GM19025 (cell line): ENCODE results near the gene TMEM214.

ENCODE experiments used
- ATAC-seq: cut with Tn5 transposase; IDR thresholded peaks from one replicate; pipeline ENCODE4 v1.9.1; 2021; ENCODE audit warnings: mild to moderate bottlenecking, low read depth, moderate library complexity; ENCODE audit not compliant: unreplicated experiment

TMEM214 gene

DNA sequence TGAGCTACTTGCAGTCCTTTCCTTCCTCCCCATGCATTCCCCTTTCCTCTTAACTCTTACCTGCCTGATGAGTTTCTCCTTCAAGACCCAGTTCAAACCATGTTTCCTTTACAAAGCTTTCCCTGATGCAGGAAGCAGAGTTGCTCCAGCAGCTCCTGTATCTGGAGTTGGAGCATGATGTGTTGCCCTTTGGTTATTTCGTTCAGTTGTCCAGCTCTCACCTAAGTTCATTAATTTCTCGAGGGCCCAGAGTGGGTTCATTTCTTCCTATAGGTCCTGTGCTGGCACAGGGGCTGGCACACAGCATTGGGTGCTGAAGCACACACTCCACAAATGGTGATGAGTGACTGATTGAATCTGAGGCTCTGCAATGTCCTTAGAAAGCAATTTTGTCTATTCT lies 23.0 kb upstream of the TMEM214 start:
- no peak for ATAC-seq

DNA sequence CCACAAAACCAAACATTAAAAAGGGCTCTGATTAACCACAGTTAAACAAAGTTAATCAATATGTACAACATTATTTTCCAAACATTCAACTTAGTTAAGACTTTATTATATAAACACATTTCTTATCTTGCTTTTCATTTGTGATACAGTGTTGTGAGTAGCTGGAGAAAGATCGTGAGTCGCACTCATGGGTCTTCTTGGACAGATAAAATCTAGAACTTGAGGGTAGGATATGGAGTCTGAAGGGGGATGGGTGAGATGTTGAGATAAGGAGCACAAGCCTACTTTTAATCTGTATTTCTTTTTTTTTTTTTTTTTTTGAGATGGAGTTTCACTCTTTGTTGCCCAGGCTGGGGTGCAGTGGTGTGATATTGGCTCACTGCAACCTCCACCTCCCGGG lies 22.6 kb upstream of the TMEM214 start:
- ATAC-seq, result no peak

DNA sequence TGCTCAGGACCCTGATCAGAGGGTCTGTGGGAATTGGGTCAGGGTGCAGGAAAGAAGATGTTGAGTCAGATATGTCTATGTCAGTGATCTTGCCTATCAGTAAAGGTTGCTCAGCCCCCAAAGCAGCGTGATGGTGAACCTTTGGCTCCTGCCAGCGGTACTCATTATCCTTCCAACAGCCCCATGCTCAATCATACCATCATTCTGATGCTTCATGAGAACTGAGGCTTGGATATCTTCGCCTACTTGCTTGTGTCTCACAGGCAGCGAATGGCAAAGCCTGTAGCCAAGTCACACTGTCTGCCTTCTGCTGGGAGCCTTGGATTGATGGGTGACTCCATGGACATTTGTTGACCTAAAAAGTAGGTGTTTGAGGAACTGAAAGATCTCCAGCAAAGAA lies 19.0 kb upstream of the TMEM214 start:
- ATAC-seq, result no peak

DNA sequence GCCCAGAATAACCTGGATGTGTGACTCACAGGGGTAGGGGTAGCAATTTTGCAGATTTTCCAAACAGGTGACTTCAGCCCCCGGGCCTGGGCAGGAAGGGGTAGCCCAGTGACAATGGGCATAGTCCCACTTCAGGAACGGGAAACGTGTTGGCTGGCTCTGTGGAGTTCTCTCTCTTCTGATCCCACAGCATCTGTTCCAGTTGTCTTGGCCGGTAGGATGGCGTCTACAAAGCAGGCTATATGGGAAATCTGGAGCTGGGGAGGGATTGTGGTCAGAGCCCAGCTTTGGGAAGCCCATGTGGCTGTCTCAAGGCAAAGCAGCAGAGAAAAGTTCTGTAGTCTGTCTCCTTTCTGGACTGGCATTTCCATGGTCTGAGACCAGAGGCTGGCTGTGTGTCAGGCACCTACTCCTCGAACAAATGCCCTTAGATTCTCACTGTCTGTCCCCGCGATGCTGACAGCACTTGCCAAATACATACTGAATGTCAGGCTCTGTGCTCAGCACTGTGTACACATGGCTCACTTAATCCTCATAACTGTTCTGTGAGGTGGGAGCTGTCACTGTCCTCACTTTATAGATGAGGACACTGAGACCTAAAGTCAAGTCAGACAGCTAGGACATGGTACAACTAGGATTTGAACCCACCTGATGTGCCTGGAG lies 17.9 kb upstream of the TMEM214 start:
- no peak for ATAC-seq

DNA sequence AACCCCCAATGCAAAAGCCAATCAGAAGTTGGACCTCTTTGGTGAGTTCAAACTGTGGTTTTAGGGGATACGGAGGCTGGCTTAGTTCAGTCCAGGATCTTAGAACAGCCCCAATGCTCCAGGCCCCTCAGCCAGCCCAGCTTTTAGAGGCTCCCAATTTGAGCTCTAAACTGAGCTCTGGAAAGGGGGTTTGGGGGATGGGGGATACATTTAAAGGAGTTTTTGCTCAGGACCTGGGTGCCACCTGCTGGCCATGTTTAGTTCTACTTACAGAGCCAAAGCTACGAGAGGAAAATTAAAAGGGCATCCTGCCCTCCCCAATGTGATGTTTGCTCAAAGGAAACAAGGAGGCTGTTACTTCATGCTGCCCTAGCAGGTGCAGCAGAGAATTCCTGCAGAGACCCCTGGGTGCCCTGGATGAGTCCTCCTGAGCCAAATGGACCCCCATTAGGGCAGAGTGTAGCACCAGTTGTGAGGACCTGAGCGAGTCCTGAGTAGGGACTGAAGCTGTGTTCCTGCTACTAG lies 15.9 kb upstream of the TMEM214 start:
- ATAC-seq, result no peak

DNA sequence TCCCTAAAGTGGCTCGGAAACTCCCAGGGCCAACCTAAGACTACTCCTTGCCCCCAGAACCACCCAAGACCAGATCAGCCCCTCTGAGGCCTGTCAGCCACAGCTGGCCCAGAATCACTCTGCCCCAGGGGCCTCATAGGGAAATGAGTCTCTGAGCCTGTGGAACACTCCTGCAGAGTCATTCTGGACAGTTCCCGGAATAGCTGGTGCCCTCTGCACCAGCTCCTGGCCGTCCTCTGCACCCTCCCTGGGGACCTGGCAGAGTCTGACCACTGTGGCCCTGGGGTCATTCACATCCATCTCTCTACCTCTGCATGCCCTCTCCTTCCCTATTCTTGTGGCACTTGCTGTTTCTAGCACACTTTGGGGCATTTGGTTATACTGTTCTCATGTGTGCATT lies 14.6 kb upstream of the TMEM214 start:
- ATAC-seq, result no peak

DNA sequence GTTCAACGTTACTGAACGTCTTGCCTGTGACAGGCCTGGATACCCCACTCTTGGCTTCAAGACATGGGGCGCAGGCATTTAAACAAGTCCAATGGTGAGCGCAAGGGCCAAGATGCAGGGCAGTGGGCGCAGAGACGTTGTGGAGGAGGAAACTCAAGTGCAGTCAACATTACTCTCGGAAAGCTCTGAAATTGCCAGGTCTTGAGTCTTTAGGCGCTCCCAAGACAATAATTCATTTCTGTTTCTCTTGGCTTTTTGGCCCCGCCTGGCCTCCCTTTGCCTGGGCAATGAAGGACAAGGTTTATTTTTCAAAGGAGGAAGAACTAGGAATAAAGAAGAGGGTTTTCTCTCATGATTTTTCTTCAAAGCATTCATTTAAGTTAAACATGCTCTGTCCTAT lies 13.3 kb upstream of the TMEM214 start:
- no peak for ATAC-seq

DNA sequence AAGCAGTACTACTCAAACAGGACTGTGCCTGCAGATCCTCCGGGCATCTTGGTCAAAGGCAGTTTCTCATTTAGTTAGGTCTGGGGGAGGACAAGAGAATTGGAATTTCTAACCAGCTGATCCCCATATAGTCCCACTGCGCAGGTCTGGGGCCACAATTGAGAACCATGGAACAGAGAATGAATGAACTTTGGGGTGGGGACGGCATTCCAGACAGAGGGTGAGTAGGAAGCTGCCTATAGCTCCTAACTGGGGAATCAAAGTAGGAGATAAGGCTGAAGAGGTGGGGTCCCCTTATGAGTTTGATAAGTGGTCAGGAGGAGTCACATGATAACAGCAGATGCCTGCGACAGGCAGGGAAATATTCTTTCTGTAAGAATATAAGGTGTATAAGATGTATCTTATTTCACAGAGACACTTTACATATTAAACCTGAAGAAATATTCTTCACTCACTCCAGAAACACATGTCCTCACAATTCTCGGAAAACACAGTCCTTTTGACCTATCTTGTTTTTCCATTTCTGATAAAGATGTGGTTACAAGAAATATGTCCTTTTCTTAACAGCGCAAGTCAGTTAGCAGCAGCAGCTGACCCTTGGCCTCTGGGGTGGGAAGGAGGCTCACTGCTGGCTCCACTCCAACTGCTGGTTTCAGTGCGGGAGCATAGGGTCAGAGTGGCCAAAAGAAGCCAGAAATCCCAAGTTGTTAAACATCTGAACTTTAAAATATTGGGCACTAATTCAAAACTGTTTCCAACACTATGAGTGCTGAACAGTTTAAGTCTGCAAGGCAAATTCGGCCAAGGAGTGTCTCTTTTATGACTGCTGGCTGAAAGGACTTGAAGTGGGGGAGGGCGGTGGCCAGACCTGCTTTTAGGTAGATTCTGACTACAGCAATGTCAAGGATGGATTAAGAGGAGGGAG lies 12.6 kb upstream of the TMEM214 start:
- ATAC-seq, result no peak

DNA sequence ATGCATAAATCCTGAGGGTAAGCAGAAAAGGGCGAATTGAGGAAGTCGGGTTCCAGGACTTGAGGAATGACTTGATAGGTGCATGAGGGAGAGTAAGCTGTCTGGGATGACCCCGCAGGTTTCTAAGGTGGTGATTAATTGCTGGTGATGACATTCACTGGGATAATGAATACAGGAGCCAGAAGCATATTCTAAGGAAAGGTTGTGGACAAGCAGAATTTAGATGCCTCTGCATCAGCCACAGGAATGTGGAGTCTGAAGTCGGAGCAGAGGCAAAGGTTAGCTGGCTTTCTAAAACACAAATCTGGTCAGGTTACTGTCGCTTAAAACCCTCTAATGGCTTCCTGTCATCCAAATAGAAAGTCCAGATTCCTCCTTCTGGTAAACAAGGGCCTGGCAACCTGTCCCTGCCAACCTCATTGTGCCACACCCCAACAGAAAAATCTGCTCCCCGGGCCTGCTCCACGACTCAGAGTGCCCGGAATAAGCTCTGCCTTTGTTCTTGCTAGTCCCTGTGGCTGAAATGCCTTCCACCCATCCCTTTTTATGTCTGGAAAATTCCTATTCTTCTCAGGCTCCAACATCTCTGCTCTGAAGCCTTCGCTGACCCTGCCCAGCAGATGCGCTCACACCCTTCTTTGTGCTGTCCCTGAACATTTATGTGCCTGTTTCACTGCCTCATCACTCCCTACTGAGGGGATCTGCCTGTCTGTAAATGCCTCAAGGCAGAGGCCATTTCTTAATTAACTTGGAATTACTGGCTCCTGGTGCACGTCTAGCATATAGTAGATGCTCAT lies 11.3 kb upstream of the TMEM214 start:
- no peak for ATAC-seq

DNA sequence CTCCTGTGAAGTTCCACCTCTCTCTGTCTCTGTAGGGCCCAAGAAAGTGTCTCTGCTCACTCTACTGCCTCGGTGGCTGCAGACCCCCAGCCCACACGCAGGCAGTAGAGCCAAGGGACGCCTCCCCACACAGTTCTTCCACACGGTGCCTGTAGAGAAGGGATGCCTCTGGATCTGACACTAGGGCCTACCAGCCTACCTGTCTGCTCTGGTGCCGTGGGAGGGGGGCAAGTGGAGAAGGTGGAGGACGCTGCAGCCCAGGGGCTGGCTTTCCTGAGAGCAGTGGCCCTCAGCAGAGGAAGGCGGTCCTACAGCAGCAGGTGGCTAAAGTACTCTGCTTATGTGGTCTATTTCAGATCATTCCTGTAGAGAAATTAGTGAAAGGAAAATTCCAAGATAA lies 9.0 kb upstream of the TMEM214 start:
- no peak for ATAC-seq

DNA sequence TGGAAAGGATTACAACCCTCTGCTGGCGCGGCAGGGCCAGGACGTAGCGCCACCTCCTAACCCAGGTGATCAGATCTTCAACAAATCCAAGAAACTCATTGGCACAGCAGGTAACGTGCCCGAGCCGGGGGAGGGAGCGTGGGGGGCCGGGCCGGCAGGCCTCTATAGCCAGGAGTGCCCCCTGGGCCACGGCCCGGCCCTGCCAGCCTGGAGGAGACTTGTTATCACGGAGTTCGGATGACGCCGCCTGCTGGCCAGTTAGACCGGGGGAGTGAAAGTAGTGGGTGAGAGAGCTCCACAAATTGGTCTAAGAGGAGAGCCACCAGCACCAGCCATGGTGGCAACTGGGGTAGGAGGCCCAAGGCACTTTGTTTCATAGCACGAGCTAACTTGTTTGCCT lies 8.6 kb upstream of the TMEM214 start:
- ATAC-seq, result no peak

DNA sequence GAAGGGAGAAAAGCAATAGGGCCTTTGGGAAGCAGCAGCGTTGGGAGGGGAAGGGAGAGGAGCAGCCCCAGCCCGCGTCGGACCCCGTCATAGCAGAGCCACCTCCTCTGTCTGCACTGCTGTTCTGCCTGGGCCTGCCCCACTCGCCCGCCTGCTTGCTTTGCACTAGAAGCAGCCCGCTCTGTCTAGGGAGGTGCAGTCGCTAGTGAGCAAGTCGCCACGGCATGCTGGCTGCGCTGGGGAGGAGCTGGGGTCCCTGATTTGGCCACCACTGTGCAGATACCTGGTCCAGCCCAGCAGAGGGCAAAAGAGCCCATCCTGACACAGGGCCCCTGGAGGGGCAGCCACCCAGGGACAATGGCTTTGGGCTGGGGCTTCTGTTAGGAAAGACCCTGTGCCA lies 8.0 kb upstream of the TMEM214 start:
- ATAC-seq, result no peak

DNA sequence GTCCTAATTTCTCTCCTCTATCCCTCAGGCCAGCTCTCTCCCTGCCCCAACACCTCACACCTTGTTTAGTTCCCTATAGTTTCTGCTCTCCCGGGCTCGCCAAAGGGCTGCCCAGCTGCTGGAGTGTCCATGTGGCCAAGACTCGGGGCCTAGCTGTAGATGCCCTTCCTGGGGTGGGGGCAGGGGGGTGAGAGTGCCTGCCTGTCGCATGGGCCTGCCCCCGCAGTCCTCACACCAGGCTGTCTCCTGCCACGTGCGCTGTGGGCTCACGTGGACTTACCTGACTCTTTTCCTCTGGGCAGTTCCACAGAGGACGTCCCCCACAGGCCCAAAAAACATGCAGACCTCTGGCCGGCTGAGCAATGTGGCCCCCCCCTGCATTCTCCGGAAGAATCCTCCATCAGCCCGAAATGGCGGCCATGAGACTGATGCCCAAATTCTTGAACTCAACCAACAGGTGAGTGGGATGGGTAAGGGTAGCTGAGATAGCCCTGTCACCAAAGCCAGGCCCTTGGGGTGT lies 7.4 kb upstream of the TMEM214 start:
- ATAC-seq, result no peak

DNA sequence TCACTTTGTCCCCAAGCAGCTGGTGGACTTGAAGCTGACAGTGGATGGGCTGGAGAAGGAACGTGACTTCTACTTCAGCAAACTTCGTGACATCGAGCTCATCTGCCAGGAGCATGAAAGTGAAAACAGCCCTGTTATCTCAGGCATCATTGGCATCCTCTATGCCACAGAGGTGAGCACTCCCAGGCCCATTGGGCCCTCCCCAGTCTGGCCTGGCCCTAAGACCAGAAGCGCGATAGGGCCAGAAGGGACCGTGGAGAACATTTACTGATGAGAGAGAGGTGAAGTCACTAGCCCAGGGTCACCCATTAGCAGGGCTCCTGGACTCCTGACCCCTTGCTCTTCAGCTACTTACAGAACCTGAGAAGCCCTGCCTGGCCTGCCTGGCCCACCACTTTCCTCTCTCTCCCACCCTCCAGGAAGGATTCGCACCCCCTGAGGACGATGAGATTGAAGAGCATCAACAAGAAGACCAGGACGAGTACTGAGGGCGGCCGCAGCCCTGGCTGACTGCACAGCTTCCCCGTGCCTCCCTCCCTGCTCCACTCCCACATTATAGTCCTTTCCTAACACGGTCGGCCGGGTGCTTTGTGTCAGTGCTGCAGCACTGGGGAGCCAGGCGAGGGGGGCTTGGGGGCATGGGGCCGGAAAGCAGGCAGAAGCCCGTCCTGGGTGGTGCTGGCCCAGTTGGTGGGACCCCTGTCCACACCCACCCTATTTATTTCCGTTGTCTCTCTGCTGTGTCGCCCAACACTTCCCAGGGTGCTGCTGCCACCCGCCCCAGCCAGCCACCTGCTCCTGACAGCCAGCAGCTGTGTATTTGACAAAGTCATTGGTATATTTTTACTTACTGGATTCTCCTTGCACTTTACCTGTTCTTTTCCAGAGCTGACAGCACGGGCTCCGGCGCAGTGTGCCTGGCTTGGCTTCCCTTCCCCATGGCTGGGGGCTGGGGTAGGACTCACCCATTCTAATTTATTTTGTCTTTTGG lies 6.6 kb upstream of the TMEM214 start:
- ATAC-seq, result no peak

DNA sequence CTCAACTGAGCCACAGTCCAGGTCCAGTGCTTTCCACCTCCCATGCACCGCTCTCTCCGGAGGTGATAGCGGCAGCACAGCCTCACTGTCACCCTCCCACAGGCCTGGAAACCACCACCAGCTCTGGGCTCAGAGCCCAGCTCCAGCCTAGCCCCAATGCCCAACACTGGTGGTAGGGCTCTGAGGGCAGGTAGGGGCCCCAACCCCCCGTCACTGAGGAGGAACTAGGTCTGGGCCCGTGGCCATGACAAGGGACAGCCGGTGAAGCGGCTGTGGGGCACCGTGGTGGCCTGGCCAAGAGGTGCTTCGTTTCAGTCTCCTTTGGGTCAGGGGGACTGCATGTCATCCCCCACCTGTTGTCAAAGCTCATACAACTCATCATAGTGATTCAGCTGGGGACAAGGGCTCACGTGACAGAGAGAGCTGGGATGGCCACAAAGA lies 5.5 kb upstream of the TMEM214 start:
- ATAC-seq, result no peak

DNA sequence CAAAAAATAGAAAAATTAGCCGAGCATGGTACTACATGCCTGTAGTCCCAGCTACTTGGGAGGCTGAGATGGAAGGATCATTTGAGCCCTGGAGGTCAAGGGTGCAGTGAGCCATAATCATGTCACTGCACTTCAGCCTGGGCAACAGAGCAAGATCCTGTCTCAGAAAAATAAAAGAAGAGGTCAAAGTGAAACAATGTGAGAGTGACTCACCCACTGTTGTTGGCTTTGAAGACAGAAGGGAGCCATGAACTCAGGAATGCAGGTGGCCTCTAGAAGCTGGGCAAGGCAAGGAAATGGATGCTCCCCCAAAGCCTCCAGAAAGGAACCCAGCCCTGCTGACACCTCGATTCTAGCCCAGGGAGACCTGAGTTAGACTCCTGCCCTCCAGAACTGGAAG lies 3.7 kb upstream of the TMEM214 start:
- ATAC-seq, result no peak

DNA sequence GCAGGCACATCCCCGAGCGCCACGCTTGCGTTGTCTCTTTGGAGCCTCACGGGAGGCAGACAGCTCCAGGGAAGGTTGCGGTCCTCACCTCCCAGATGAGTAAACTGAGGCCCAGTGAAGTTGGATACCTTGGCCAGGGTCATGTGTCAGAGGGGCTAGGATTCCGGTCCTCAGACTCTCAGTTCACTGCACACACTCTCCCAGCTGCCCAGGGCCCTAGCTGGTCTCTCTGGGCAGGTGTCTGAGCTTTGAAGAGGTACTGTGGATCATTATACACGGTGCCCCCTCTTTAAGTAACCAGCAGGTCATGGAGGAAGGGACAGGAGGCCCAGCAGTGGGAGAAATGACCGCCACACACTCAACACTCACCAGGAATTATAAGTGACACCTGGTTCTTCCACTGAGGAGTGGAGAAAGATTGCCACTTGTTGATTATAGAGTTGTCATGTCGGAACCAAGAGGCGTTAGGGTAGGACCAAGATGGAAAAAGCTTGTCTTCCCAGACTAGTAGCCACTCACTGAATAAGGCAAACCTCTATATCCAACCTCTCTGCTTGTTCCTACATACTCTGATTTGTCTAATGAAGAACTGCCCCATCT lies 588 bp downstream of the TMEM214 start:
- ATAC-seq, result no peak

DNA sequence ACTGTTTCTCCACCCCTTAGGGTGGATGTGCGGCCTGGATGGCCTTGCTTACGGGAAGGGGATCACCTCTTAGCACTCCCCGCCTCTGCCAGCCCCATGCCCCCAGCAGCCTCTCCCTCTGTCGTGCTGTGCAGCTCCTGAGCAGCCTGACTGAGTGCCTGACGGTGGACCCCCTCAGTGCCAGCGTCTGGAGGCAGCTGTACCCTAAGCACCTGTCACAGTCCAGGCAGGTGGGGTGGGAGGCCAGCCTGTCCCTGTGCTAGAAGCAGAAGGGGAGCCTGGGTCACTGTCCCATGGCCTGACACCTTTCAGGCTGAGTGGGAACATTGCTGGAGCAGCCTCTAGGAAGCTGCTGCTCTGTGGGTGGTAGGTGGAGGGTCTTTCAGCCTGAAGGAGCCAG lies 5.2 kb downstream of the TMEM214 start:
- ATAC-seq, result no peak
